Peyer's patch (tissue), 4 donors: ENCODE measurements around the gene COL8A1.

Experiments
- POLR2A ChIP-seq, 2 donors: fragments of 450-650 bp; IDR thresholded peaks; one replicate each; pipeline ENCODE4 v1.5.1; 2017; ENCODE audit warnings: antibody characterized with exemption in 2 of 2, mild to moderate bottlenecking in 2 of 2, moderate library complexity in 2 of 2
- TF ChIP-seq, protein P1 (sequence below), 6 experiments: fragments of 450-650 bp in 4 of 6; fragments of 200-600 bp in 2 of 6; sonication (generic) in 1 of 6; IDR thresholded peaks; one replicate each; pipeline ENCODE4 v1.5.1; 2017 to 2019; ENCODE audit warnings: antibody characterized with exemption in 6 of 6, mild to moderate bottlenecking in 3 of 6, moderate library complexity in 1 of 6

GRCh38 chr3:99805160-99805559 lies 166.8 kb downstream of the COL8A1 start:
- TF ChIP-seq, protein P1, sequence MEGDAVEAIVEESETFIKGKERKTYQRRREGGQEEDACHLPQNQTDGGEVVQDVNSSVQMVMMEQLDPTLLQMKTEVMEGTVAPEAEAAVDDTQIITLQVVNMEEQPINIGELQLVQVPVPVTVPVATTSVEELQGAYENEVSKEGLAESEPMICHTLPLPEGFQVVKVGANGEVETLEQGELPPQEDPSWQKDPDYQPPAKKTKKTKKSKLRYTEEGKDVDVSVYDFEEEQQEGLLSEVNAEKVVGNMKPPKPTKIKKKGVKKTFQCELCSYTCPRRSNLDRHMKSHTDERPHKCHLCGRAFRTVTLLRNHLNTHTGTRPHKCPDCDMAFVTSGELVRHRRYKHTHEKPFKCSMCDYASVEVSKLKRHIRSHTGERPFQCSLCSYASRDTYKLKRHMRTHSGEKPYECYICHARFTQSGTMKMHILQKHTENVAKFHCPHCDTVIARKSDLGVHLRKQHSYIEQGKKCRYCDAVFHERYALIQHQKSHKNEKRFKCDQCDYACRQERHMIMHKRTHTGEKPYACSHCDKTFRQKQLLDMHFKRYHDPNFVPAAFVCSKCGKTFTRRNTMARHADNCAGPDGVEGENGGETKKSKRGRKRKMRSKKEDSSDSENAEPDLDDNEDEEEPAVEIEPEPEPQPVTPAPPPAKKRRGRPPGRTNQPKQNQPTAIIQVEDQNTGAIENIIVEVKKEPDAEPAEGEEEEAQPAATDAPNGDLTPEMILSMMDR (IDR thresholded peaks at IDR 0.05), result no peak
- TF ChIP-seq POLR2A (IDR thresholded peaks at IDR 0.05), result no peak
